Measurements from ENCODE around the gene PRKN. TPM values are rescaled to one million over a fixed set of nuclear protein-coding genes. Genes with fewer than 3 reads are reported as not detected.

The PRKN gene
- total and polyA plus RNA-seq, 2 experiments from 2014 or later = 0.10 to 0.84 TPM

GRCh38 chr6:162307865-162308264 lies 419.7 kb downstream of the PRKN start (continued):
- TF ChIP-seq ZNF462 (CRISPR knock-in tag; IDR thresholded peaks at IDR 0.05) = no peak
- no peak for TF ChIP-seq EZH2 (IDR thresholded peaks at IDR 0.05; ENCODE audit: low read depth, unreplicated experiment)
- TF ChIP-seq, protein P1, sequence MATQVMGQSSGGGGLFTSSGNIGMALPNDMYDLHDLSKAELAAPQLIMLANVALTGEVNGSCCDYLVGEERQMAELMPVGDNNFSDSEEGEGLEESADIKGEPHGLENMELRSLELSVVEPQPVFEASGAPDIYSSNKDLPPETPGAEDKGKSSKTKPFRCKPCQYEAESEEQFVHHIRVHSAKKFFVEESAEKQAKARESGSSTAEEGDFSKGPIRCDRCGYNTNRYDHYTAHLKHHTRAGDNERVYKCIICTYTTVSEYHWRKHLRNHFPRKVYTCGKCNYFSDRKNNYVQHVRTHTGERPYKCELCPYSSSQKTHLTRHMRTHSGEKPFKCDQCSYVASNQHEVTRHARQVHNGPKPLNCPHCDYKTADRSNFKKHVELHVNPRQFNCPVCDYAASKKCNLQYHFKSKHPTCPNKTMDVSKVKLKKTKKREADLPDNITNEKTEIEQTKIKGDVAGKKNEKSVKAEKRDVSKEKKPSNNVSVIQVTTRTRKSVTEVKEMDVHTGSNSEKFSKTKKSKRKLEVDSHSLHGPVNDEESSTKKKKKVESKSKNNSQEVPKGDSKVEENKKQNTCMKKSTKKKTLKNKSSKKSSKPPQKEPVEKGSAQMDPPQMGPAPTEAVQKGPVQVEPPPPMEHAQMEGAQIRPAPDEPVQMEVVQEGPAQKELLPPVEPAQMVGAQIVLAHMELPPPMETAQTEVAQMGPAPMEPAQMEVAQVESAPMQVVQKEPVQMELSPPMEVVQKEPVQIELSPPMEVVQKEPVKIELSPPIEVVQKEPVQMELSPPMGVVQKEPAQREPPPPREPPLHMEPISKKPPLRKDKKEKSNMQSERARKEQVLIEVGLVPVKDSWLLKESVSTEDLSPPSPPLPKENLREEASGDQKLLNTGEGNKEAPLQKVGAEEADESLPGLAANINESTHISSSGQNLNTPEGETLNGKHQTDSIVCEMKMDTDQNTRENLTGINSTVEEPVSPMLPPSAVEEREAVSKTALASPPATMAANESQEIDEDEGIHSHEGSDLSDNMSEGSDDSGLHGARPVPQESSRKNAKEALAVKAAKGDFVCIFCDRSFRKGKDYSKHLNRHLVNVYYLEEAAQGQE (IDR thresholded peaks at IDR 0.05; ENCODE audit: unreplicated experiment) = no peak
- TF ChIP-seq ZNF331 (CRISPR knock-in tag; IDR thresholded peaks at IDR 0.05; ENCODE audit: low read depth) = no peak
- no peak for TF ChIP-seq ZNF114 (CRISPR knock-in tag; IDR thresholded peaks at IDR 0.05)
- no peak for TF ChIP-seq EZH2phosphoT487 (IDR thresholded peaks at IDR 0.05; ENCODE audit: unreplicated experiment)

DNA sequence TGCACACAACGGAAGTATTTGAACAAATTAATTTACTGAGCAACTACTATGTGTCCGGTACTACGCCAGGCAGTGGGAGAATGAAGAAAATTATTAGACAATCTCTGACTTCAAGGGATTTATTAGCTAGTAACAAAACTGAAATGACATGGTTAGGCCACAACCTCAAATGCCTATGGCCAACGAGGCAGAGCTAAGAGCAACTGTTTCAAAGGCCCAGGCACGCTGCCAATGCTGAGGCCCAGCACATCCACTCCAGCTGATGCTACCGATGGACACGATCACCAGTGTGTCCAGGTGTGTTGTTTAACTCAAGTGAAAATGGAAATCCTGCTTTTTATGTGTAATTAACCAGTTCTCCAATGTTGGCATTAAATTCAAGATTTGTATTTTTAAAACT lies 420.9 kb downstream of the PRKN start:
- H3K9me3 Mint-ChIP-seq = no peaks in the 10 kb centered on the region
- no peaks in the 10 kb centered on the region for H3K36me3 Mint-ChIP-seq (ENCODE audit: low read depth)
- no peaks in the 10 kb centered on the region for H3K79me2 ChIP-seq (replicated peaks; ENCODE audit: insufficient read depth)
- no peak overlapping the region for H3K27ac Mint-ChIP-seq
- no peaks in the 10 kb centered on the region for H3K9me2 ChIP-seq (ENCODE audit: insufficient read depth)
- no peak overlapping the region for H3K4me3 Mint-ChIP-seq
- DNase-seq (ENCODE audit: low spot score) = no peak
- no peak overlapping the region for H2AFZ ChIP-seq
- H3K4me1 Mint-ChIP-seq = no peaks in the 10 kb centered on the region
- no peaks in the 10 kb centered on the region for H3K27me3 Mint-ChIP-seq (ENCODE audit: insufficient read depth, low read depth, poor library complexity)
- H3K4me3 ChIP-seq = no peak overlapping the region
- no peak for ATAC-seq
- no peaks in the 10 kb centered on the region for H3K4me1 ChIP-seq (ENCODE audit: insufficient read depth)
- no peaks in the 10 kb centered on the region for H4K20me1 ChIP-seq (replicated peaks; ENCODE audit: insufficient read depth)
- no peaks in the 10 kb centered on the region for H3K27me3 ChIP-seq (ENCODE audit: insufficient read depth)
- H3K36me3 ChIP-seq (ENCODE audit: insufficient read depth) = no peaks in the 10 kb centered on the region
- no peaks in the 10 kb centered on the region for H3F3A ChIP-seq (replicated peaks; ENCODE audit: low read depth)
- no peak overlapping the region for H3K27ac ChIP-seq (ENCODE audit: low read depth)
- H3K4me2 ChIP-seq = no peak overlapping the region
- TF ChIP-seq JUNB (IDR thresholded peaks at IDR 0.05; ENCODE audit: unreplicated experiment) (no peak), ETS1 (IDR thresholded peaks at IDR 0.05) (no peak), POLR2AphosphoS5 (IDR thresholded peaks at IDR 0.05; ENCODE audit: low read depth) (no peak), EZH2phosphoT487 (IDR thresholded peaks at IDR 0.05; ENCODE audit: unreplicated experiment) (no peak), ZNF114 (CRISPR knock-in tag; IDR thresholded peaks at IDR 0.05) (no peak), EZH2 (IDR thresholded peaks at IDR 0.05; ENCODE audit: low read depth, unreplicated experiment) (no peak), NANOG (IDR thresholded peaks at IDR 0.05; ENCODE audit: borderline replicate concordance) (no peak), ZNF331 (CRISPR knock-in tag; IDR thresholded peaks at IDR 0.05; ENCODE audit: low read depth) (no peak), STAT1 (IDR thresholded peaks at IDR 0.05; ENCODE audit: unreplicated experiment) (no peak)
- TF ChIP-seq, protein P2, sequence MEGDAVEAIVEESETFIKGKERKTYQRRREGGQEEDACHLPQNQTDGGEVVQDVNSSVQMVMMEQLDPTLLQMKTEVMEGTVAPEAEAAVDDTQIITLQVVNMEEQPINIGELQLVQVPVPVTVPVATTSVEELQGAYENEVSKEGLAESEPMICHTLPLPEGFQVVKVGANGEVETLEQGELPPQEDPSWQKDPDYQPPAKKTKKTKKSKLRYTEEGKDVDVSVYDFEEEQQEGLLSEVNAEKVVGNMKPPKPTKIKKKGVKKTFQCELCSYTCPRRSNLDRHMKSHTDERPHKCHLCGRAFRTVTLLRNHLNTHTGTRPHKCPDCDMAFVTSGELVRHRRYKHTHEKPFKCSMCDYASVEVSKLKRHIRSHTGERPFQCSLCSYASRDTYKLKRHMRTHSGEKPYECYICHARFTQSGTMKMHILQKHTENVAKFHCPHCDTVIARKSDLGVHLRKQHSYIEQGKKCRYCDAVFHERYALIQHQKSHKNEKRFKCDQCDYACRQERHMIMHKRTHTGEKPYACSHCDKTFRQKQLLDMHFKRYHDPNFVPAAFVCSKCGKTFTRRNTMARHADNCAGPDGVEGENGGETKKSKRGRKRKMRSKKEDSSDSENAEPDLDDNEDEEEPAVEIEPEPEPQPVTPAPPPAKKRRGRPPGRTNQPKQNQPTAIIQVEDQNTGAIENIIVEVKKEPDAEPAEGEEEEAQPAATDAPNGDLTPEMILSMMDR (conservative IDR thresholded peaks at IDR 0.05; ENCODE audit: low read depth in 2 of 2) = no peak

Data from GM23338 (cell line).